Activated naive CD4-positive, alpha-beta T cell treated with anti-CD3 and anti-CD28 coated beads, Interleukin-2, amount 50 U/mL, for 72 hours (primary cell): ENCODE data around the gene OSBP2. TPM values are rescaled to one million over a fixed set of nuclear protein-coding genes. Genes with fewer than 3 reads are reported as not detected.
"Not testable (repeated sequence)": the region's sequence is repeated elsewhere in the genome, so short reads cannot be mapped to it uniquely, and the experiment has no call there.

Source experiments
- ATAC-seq, 2 donors: fragments of 150-1000 bp; cut with Tn5 transposase; 2 replicates each; pipeline ENCODE4 v1.10.0; 2021; ENCODE audit warnings: mild to moderate bottlenecking in 2 of 2, moderate library complexity in 2 of 2
- DNase-seq, 2 donors: peaks; one replicate each; pipeline ENCODE4 v3.0.0; 2021 to 2022; ENCODE audit warnings: low spot score in 2 of 2
- H3K27ac Mint-ChIP-seq, 2 donors: one replicate each; pipeline ENCODE4 v1.8.0; 2022; ENCODE audit warnings: mild to moderate bottlenecking in 2 of 2, mixed read lengths in 2 of 2
- H3K36me3 Mint-ChIP-seq, 2 donors: one replicate each; pipeline ENCODE4 v1.8.0; 2022; ENCODE audit warnings: mixed read lengths in 2 of 2
- H3K9me3 Mint-ChIP-seq, 2 donors: one replicate each; pipeline ENCODE4 v1.8.0; 2022; ENCODE audit warnings: mixed read lengths in 2 of 2
- total RNA-seq, 2 donors: library from RNA; stranded (reverse); gene quantifications; one replicate each; pipeline ENCODE4 v1.2.3, GENCODE V29; 2022

OSBP2 gene
- total RNA-seq, 2 donors from 2014 or later = 1.7 to 6.1 TPM

GRCh38 chr22:30701872-30702271, 7.2 kb downstream of the OSBP2 start:
- no peak for ATAC-seq
- H3K27ac Mint-ChIP-seq = no peak overlapping the region
- H3K9me3 Mint-ChIP-seq = no peaks in the 10 kb centered on the region
- no peak for DNase-seq
- no peaks in the 10 kb centered on the region for H3K36me3 Mint-ChIP-seq

- no peak for DNase-seq
- H3K27ac Mint-ChIP-seq = no peak overlapping the region
- no peak for ATAC-seq
- no peaks in the 10 kb centered on the region for H3K36me3 Mint-ChIP-seq
- H3K9me3 Mint-ChIP-seq = no peaks in the 10 kb centered on the region
Measured at GRCh38 chr22:30702856-30703255, 8.2 kb downstream of the OSBP2 start.

GRCh38 chr22:30704978-30705377, 10.3 kb downstream of the OSBP2 start:
- Mint-ChIP-seq H3K27ac (peak overlapping the region in 1 of 2 donors; percentile 83), H3K9me3 (no peaks in the 10 kb centered on the region), H3K36me3 (peaks cover 0 to 6% of the 10 kb centered on the region in 2 donors)
- ATAC-seq = no peak
- no peak for DNase-seq

GRCh38 chr22:30705710-30706651, 11.3 kb downstream of the OSBP2 start:
- peak overlapping the region in 1 of 2 donors; percentile 83 for H3K27ac Mint-ChIP-seq
- peak in 1 of 2 donors; percentile 29 for DNase-seq
- peak; percentile 55 to 91 for ATAC-seq
- peaks cover 0 to 6% of the 10 kb centered on the region in 2 donors for H3K36me3 Mint-ChIP-seq
- H3K9me3 Mint-ChIP-seq = no peaks in the 10 kb centered on the region

- ATAC-seq = peak in 1 of 2 donors; percentile 67
- H3K36me3 Mint-ChIP-seq = not testable (repeated sequence)
Measured at GRCh38 chr22:30709980-30710379, 15.3 kb downstream of the OSBP2 start.

GRCh38 chr22:30712094-30712493, 17.4 kb downstream of the OSBP2 start:
- no peak for ATAC-seq
- Mint-ChIP-seq H3K27ac (no peak overlapping the region), H3K36me3 (peaks cover 0 to 6% of the 10 kb centered on the region in 2 donors), H3K9me3 (no peaks in the 10 kb centered on the region)
- no peak for DNase-seq

More at GRCh38 chr22:30709980-30710379, 15.3 kb downstream of the OSBP2 start:
- DNase-seq = peak in 1 of 2 donors; percentile 33
- not testable (repeated sequence) for H3K9me3 Mint-ChIP-seq, H3K27ac Mint-ChIP-seq

GRCh38 chr22:30714062-30714461, 19.4 kb downstream of the OSBP2 start:
- DNase-seq (no peak), ATAC-seq (no peak)
- H3K27ac Mint-ChIP-seq = no peak overlapping the region
- H3K9me3 Mint-ChIP-seq = no peaks in the 10 kb centered on the region
- peaks cover 0 to 4% of the 10 kb centered on the region in 2 donors for H3K36me3 Mint-ChIP-seq

GRCh38 chr22:30717331-30717921, 22.8 kb downstream of the OSBP2 start:
- no peaks in the 10 kb centered on the region for H3K36me3 Mint-ChIP-seq
- no peaks in the 10 kb centered on the region for H3K9me3 Mint-ChIP-seq
- no peak overlapping the region for H3K27ac Mint-ChIP-seq
- ATAC-seq (peak; percentile 60 to 78), DNase-seq (no peak)

- DNase-seq (no peak), ATAC-seq (no peak)
- Mint-ChIP-seq H3K27ac (no peak overlapping the region), H3K9me3 (no peaks in the 10 kb centered on the region), H3K36me3 (no peaks in the 10 kb centered on the region)
Measured at GRCh38 chr22:30717952-30718351, 23.3 kb downstream of the OSBP2 start.

- DNase-seq = no peak
- Mint-ChIP-seq H3K9me3 (no peaks in the 10 kb centered on the region), H3K27ac (no peak overlapping the region), H3K36me3 (no peaks in the 10 kb centered on the region)
- no peak for ATAC-seq
Measured at GRCh38 chr22:30718491-30718890, 23.8 kb downstream of the OSBP2 start.

- peak overlapping the region in 1 of 2 donors; percentile 25 for H3K27ac Mint-ChIP-seq
- no peaks in the 10 kb centered on the region for H3K36me3 Mint-ChIP-seq
- DNase-seq (no peak), ATAC-seq (no peak)
- no peaks in the 10 kb centered on the region for H3K9me3 Mint-ChIP-seq
Measured at GRCh38 chr22:30718938-30719337, 24.3 kb downstream of the OSBP2 start.

- Mint-ChIP-seq H3K27ac (peak overlapping the region in 1 of 2 donors; percentile 14), H3K9me3 (no peaks in the 10 kb centered on the region), H3K36me3 (no peaks in the 10 kb centered on the region)
- no peak for DNase-seq
- no peak for ATAC-seq
Measured at GRCh38 chr22:30720263-30720837, 25.7 kb downstream of the OSBP2 start.

GRCh38 chr22:30721741-30722140, 27.1 kb downstream of the OSBP2 start:
- ATAC-seq (no peak), DNase-seq (no peak)
- Mint-ChIP-seq H3K36me3 (no peaks in the 10 kb centered on the region), H3K9me3 (no peaks in the 10 kb centered on the region), H3K27ac (no peak overlapping the region)

- no peaks in the 10 kb centered on the region for H3K9me3 Mint-ChIP-seq
- ATAC-seq = no peak
- H3K36me3 Mint-ChIP-seq = no peaks in the 10 kb centered on the region
- H3K27ac Mint-ChIP-seq = no peak overlapping the region
- DNase-seq = no peak
Measured at GRCh38 chr22:30728826-30729225, 34.2 kb downstream of the OSBP2 start.

- ATAC-seq = no peak
- Mint-ChIP-seq H3K36me3 (no peaks in the 10 kb centered on the region), H3K9me3 (no peaks in the 10 kb centered on the region), H3K27ac (no peak overlapping the region)
- no peak for DNase-seq
Measured at GRCh38 chr22:30731658-30732057, 37.0 kb downstream of the OSBP2 start.

GRCh38 chr22:30732426-30732825, 37.8 kb downstream of the OSBP2 start:
- H3K36me3 Mint-ChIP-seq = no peaks in the 10 kb centered on the region
- no peaks in the 10 kb centered on the region for H3K9me3 Mint-ChIP-seq
- no peak for DNase-seq
- no peak for ATAC-seq
- no peak overlapping the region for H3K27ac Mint-ChIP-seq

- ATAC-seq = no peak
Measured at GRCh38 chr22:30733181-30733631, 38.5 kb downstream of the OSBP2 start.

More at GRCh38 chr22:30733181-30733631, 38.5 kb downstream of the OSBP2 start:
- no peak for DNase-seq
- Mint-ChIP-seq H3K9me3 (no peaks in the 10 kb centered on the region), H3K27ac (peak overlapping the region in 1 of 2 donors; percentile 32), H3K36me3 (no peaks in the 10 kb centered on the region)
